Endothelial cell of umbilical vein (primary cell): ENCODE measurements around the gene PROX1. TPM values are rescaled to one million over a fixed set of nuclear protein-coding genes. Genes with fewer than 3 reads are reported as not detected.

Experiments used
- BruUV-seq: library from RNA; stranded (reverse); fragments of 400-500 nt; replicated peaks from 2 replicates; lab custom pipeline; 2021; lab: Mats Ljungman, UMichigan
- CTCF ChIA-PET: fragments of 300-600, 350-600 bp; sonication (Branson Sonifier 250); formaldehyde crosslinking; loops from one replicate; lab custom pipeline; 2021; ENCODE audit warnings: antibody characterized with exemption, inconsistent platforms; lab: Charles Lee
- POLR2A ChIA-PET: fragments of 300-600, 350-600 bp; sonication (Branson Sonifier 250); formaldehyde crosslinking; loops from one replicate; lab custom pipeline; 2021; ENCODE audit warnings: antibody characterized with exemption, inconsistent platforms; lab: Charles Lee
- DNase-seq: peaks from one replicate; pipeline ENCODE4 v3.0.0-alpha.2; 2011; ENCODE audit warnings: low read depth, low spot score
- FAIRE-seq: peaks from 2 replicates; lab custom pipeline; 2011; peaks lifted over from hg19 to GRCh38; lab: Jason Lieb, UNC
- H2AFZ ChIP-seq: 2 replicates; pipeline ENCODE4 v1.6.0; 2012; ENCODE audit warnings: low read depth, low read length, control low read depth, inconsistent platforms
- H3K27ac ChIP-seq: 2 replicates; pipeline ENCODE4 v1.5.1; 2011; ENCODE audit warnings: low read depth, mild to moderate bottlenecking, control low read depth, low read length, moderate library complexity; ENCODE audit not compliant: insufficient read depth
- H3K27me3 ChIP-seq, 2 experiments: 2 replicates each; pipeline versions ENCODE4 v1.6.0 to v1.6.1; 2011; ENCODE audit warnings: low read length in 2 of 2, mixed read lengths in 1 of 2; ENCODE audit not compliant: control insufficient read depth in 2 of 2, insufficient read depth in 2 of 2
- H3K36me3 ChIP-seq, 2 experiments: 2 replicates in 1 of 2; 3 replicates in 1 of 2; pipeline ENCODE4 v1.5.1; 2011; ENCODE audit warnings: low read length in 2 of 2, mild to moderate bottlenecking in 1 of 2, moderate library complexity in 1 of 2; ENCODE audit not compliant: control insufficient read depth in 2 of 2, insufficient read depth in 2 of 2; ENCODE audit errors: extremely low read depth in 1 of 2
- H3K4me1 ChIP-seq: 3 replicates; pipeline ENCODE4 v1.5.1; 2011; ENCODE audit warnings: mild to moderate bottlenecking, low read length; ENCODE audit not compliant: control insufficient read depth, insufficient read depth; ENCODE audit errors: extremely low read depth
- H3K4me2 ChIP-seq: 2 replicates; pipeline ENCODE4 v1.6.1; 2011; ENCODE audit warnings: low read length, control low read depth, mixed read lengths; ENCODE audit not compliant: insufficient read depth
- H3K4me3 ChIP-seq, 3 experiments: fragments of 200-600 bp in 1 of 3; sonication (generic), shearing (Covaris generic) in 1 of 3; replicated peaks in 1 of 3; 2 replicates each; pipeline ENCODE4 v1.5.1; 2011 to 2016; ENCODE audit warnings: control low read depth in 3 of 3, low read length in 3 of 3, mild to moderate bottlenecking in 2 of 3, inconsistent platforms in 1 of 3, low read depth in 1 of 3, moderate library complexity in 1 of 3; ENCODE audit not compliant: insufficient read depth in 1 of 3
- H3K79me2 ChIP-seq: 2 replicates; pipeline ENCODE4 v1.6.0; 2012; ENCODE audit warnings: low read length, inconsistent platforms; ENCODE audit not compliant: control insufficient read depth, insufficient read depth
- H3K9ac ChIP-seq: replicated peaks from 2 replicates; pipeline ENCODE3; 2011; ENCODE audit warnings: low read length, control low read depth; ENCODE audit not compliant: insufficient read depth; ENCODE audit errors: extremely low read depth
- H3K9me1 ChIP-seq: replicated peaks from 3 replicates; pipeline ENCODE4 v1.6.0; 2011; ENCODE audit warnings: mild to moderate bottlenecking, low read length; ENCODE audit not compliant: control insufficient read depth, insufficient read depth; ENCODE audit errors: extremely low read depth
- H3K9me3 ChIP-seq: replicated peaks from 2 replicates; pipeline ENCODE4 v1.5.1; 2012; ENCODE audit warnings: low read length, inconsistent platforms; ENCODE audit not compliant: control insufficient read depth, insufficient read depth
- H4K20me1 ChIP-seq: replicated peaks from 2 replicates; pipeline ENCODE3; 2011; ENCODE audit warnings: mild to moderate bottlenecking, low read length; ENCODE audit not compliant: control insufficient read depth, insufficient read depth; ENCODE audit errors: extremely low read depth
- EZH2 ChIP-seq: IDR thresholded peaks from 2 replicates; pipeline ENCODE4 v1.6.1; 2012; ENCODE audit warnings: borderline replicate concordance, low read depth, mild to moderate bottlenecking, moderate library complexity, low read length, inconsistent platforms; ENCODE audit not compliant: severe bottlenecking
- FOS ChIP-seq: IDR thresholded peaks from 2 replicates; pipeline ENCODE4 v1.6.1; 2011; ENCODE audit warnings: mild to moderate bottlenecking, low read length, moderate library complexity, borderline replicate concordance; ENCODE audit not compliant: insufficient read depth
- GATA2 ChIP-seq: IDR thresholded peaks from 2 replicates; pipeline ENCODE4 v1.7.0; 2011; ENCODE audit warnings: low read depth, mild to moderate bottlenecking, moderate library complexity, mixed read lengths, low read length; ENCODE audit not compliant: insufficient read length, insufficient read depth
- JUN ChIP-seq: IDR thresholded peaks from 2 replicates; pipeline ENCODE4 v1.6.1; 2011; ENCODE audit warnings: borderline replicate concordance, low read depth; ENCODE audit not compliant: insufficient read length, insufficient read depth
- MYC ChIP-seq: IDR thresholded peaks from one replicate; pipeline ENCODE4 v1.6.1; 2011; ENCODE audit warnings: mild to moderate bottlenecking, low read depth, low read length
- POLR2A ChIP-seq: IDR thresholded peaks from 2 replicates; pipeline ENCODE4 v1.6.1; 2012; ENCODE audit warnings: low read depth, mild to moderate bottlenecking, control low read depth, low read length
- POLR2AphosphoS5 ChIP-seq: IDR thresholded peaks from 2 replicates; pipeline ENCODE4 v1.6.1; 2012; ENCODE audit warnings: low read depth, mild to moderate bottlenecking, control low read depth, low read length, moderate library complexity; ENCODE audit not compliant: insufficient read depth
- dilution Hi-C: fragments of 300-500 bp; cut with MboI; formaldehyde crosslinking; loops from one replicate; pipeline ENCODE4 v1.15.0; 2019; ENCODE audit warnings: low sequenced_read_pairs; ENCODE audit not compliant: extremely low pct_ligation_motif_present
- intact Hi-C: fragments of 100-400 bp; cut with micrococcal nuclease; formaldehyde crosslinking; loops from one replicate; pipeline ENCODE4 v1.10.0; 2022
- polyA plus RNA-seq, 4 experiments: library from polyadenylated mRNA; depleted of rRNA in 3 of 4; stranded (reverse) in 3 of 4; unstranded in 1 of 4; fragments of >200 nt; gene quantifications; 2 replicates each; pipeline versions ENCODE4 v1.2.1 to v1.2.3, GENCODE V29; 2011 to 2012; ENCODE audit warnings: missing spikeins in 1 of 4
- total RNA-seq: library from RNA; stranded (reverse); gene quantifications from 2 replicates; pipeline ENCODE4 v1.2.3, GENCODE V29; 2021
- TF ChIP-seq, protein P1 (sequence below): IDR thresholded peaks from 2 replicates; pipeline ENCODE4 v1.6.1; 2011; ENCODE audit not compliant: insufficient read depth, insufficient read length
- TF ChIP-seq, protein P2 (sequence below), 2 donors: IDR thresholded peaks; 1 replicate in 1 of 2; 2 replicates in 1 of 2; pipeline ENCODE4 v1.5.1; 2011; ENCODE audit warnings: low read length in 2 of 2, mild to moderate bottlenecking in 2 of 2, moderate library complexity in 2 of 2, control low read depth in 1 of 2, inconsistent platforms in 1 of 2, low read depth in 1 of 2; ENCODE audit not compliant: insufficient read depth in 1 of 2; ENCODE audit errors: extremely low read depth in 1 of 2

Gene PROX1
- total and polyA plus RNA-seq, 2 donors (not counting 3 experiments of a cell fraction or from before 2014, with no cell fraction given): 2.2 to 4.0 TPM

DNA sequence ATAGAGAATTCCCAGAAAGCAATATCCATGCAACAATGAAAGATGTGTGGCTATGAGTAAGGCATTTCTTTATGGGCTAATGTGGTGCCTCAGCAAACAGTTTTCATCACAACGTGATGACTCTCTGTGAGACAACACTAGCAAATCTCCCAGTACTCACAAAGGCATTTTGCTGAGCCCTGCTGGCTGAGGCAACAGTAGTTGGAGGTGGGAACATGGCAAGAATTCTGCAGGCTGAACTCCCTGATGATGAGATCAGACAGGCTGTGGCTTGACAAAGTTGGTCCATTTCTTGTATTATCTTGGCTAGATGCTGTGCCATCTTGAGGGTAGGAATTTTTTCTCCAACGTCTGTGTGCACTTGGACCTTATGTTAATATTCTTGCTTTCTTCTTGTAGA, 24.6 kb downstream of the PROX1 start:
- H3K9me3 ChIP-seq: no peaks in the 10 kb centered on the region
- no peaks in the 10 kb centered on the region for H3K79me2 ChIP-seq
- no peak overlapping the region for H3K27ac ChIP-seq
- no peak for FAIRE-seq
- no TSS peak for BruUV-seq
- dilution Hi-C loops (no loop called here), intact Hi-C loops (no loop called here)
- CTCF ChIA-PET: interaction anchor here (1.0 to 1.9 kb wide), 2 partner anchors 10 to 11 kb away, joined by 3 to 6 read pairs; no protein-coding TSS in a partner anchor
- TF ChIP-seq, protein P1, sequence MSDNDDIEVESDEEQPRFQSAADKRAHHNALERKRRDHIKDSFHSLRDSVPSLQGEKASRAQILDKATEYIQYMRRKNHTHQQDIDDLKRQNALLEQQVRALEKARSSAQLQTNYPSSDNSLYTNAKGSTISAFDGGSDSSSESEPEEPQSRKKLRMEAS: no peak
- TF ChIP-seq POLR2AphosphoS5 (no peak), EZH2 (no peak), MYC (no peak), FOS (no peak), POLR2A (no peak), GATA2 (no peak), JUN (no peak)
- TF ChIP-seq, protein P2, sequence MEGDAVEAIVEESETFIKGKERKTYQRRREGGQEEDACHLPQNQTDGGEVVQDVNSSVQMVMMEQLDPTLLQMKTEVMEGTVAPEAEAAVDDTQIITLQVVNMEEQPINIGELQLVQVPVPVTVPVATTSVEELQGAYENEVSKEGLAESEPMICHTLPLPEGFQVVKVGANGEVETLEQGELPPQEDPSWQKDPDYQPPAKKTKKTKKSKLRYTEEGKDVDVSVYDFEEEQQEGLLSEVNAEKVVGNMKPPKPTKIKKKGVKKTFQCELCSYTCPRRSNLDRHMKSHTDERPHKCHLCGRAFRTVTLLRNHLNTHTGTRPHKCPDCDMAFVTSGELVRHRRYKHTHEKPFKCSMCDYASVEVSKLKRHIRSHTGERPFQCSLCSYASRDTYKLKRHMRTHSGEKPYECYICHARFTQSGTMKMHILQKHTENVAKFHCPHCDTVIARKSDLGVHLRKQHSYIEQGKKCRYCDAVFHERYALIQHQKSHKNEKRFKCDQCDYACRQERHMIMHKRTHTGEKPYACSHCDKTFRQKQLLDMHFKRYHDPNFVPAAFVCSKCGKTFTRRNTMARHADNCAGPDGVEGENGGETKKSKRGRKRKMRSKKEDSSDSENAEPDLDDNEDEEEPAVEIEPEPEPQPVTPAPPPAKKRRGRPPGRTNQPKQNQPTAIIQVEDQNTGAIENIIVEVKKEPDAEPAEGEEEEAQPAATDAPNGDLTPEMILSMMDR (IDR thresholded peaks at IDR 0.05; ENCODE audit: extremely low read depth in 1 of 2, insufficient read depth in 1 of 2, low read depth in 1 of 2, low read length in 2 of 2): no peak
- no peaks in the 10 kb centered on the region for H3K27me3 ChIP-seq
- H4K20me1 ChIP-seq: no peaks in the 10 kb centered on the region
- H3K36me3 ChIP-seq: no peaks in the 10 kb centered on the region
- no peak overlapping the region for H3K4me2 ChIP-seq
- POLR2A ChIA-PET: no interaction called here
- H3K9me1 ChIP-seq: no peaks in the 10 kb centered on the region
- no peak for DNase-seq
- H2AFZ ChIP-seq: no peak overlapping the region
- no peaks in the 10 kb centered on the region for H3K4me1 ChIP-seq
- H3K4me3 ChIP-seq: no peak overlapping the region
- H3K9ac ChIP-seq: no peak overlapping the region
